AG04450 (cell line): Measurements from ENCODE around the gene PRMT3. TPM values are rescaled to one million over a fixed set of nuclear protein-coding genes. Genes with fewer than 3 reads are reported as not detected.

Experiments used
- CTCF ChIA-PET: fragments of 300-600, 350-600 bp; formaldehyde crosslinking; extraction: SDS; loops from one replicate; lab custom pipeline; 2022; ENCODE audit warnings: antibody characterized with exemption, inconsistent platforms; lab: Charles Lee
- POLR2A ChIA-PET: fragments of 350-600 bp; formaldehyde crosslinking; extraction: SDS; loops from one replicate; lab custom pipeline; 2021; ENCODE audit warnings: antibody characterized with exemption, inconsistent platforms; lab: Yijun Ruan, JAX
- DNase-seq: peaks from one replicate; pipeline ENCODE4 v3.0.0-alpha.2; 2011; ENCODE audit warnings: low read depth, low spot score
- H3K27ac ChIP-seq: one replicate; pipeline ENCODE4 v1.5.1; 2012; ENCODE audit warnings: low read depth, low read length, control low read depth
- H3K27me3 ChIP-seq: one replicate; pipeline ENCODE4 v1.6.0; 2012; ENCODE audit warnings: low read length; ENCODE audit not compliant: control insufficient read depth, insufficient read depth
- H3K4me3 ChIP-seq: 2 replicates; pipeline ENCODE4 v1.5.1; 2011; ENCODE audit warnings: mild to moderate bottlenecking, low read depth, low read length, control low read depth
- H3K9me3 ChIP-seq: 2 replicates; pipeline ENCODE4 v1.5.1; 2012; ENCODE audit warnings: low read length; ENCODE audit not compliant: control insufficient read depth, insufficient read depth
- CTCF ChIP-seq: IDR thresholded peaks from 2 replicates; pipeline ENCODE4 v1.5.1; 2011; ENCODE audit warnings: low read depth, low read length, control low read depth, inconsistent platforms
- polyA plus RNA-seq: library from polyadenylated mRNA; depleted of rRNA; stranded (reverse); fragments of >200 nt; gene quantifications from 2 replicates; pipeline ENCODE4 v1.2.3, GENCODE V29; 2011

PRMT3 gene
- polyA plus RNA-seq, 1 experiment: 14.8 TPM

GRCh38 chr11:20452585-20452984 lies 65.1 kb downstream of the PRMT3 start:
- Histone ChIP-seq H3K27me3 (no peaks in the 10 kb centered on the region), H3K9me3 (no peaks in the 10 kb centered on the region), H3K27ac (no peak overlapping the region), H3K4me3 (no peak overlapping the region)
- no peak for TF ChIP-seq CTCF
- ChIA-PET CTCF (interaction anchor here (0.5 to 1.4 kb wide), 3 partner anchors 9 to 340 kb away, joined by 3 to 8 read pairs (median 3); no protein-coding TSS in a partner anchor), POLR2A (no interaction called here)
- no peak for DNase-seq

GRCh38 chr11:20453657-20454316 lies 66.3 kb downstream of the PRMT3 start:
- POLR2A ChIA-PET: no interaction called here
- no peak overlapping the region for H3K27ac ChIP-seq
- CTCF ChIA-PET: no interaction called here

GRCh38 chr11:20457001-20457799 lies 69.7 kb downstream of the PRMT3 start:
- H3K27me3 ChIP-seq: no peaks in the 10 kb centered on the region
- no peaks in the 10 kb centered on the region for H3K9me3 ChIP-seq
- H3K4me3 ChIP-seq: no peak overlapping the region
- CTCF ChIA-PET: interaction anchor here (1.6 to 4.5 kb wide), 2 partner anchors 13 to 60 kb away, joined by 7 to 15 read pairs; no protein-coding TSS in a partner anchor
- no peak overlapping the region for H3K27ac ChIP-seq
- no peak for DNase-seq
- no peak for TF ChIP-seq CTCF
- POLR2A ChIA-PET: no interaction called here

More at GRCh38 chr11:20453657-20454316, 66.3 kb downstream of the PRMT3 start:
- no peaks in the 10 kb centered on the region for H3K27me3 ChIP-seq
- no peaks in the 10 kb centered on the region for H3K9me3 ChIP-seq
- TF ChIP-seq CTCF: no peak
- no peak for DNase-seq
- H3K4me3 ChIP-seq: no peak overlapping the region

- Histone ChIP-seq H3K27me3 (no peaks in the 10 kb centered on the region), H3K4me3 (no peak overlapping the region), H3K9me3 (no peaks in the 10 kb centered on the region), H3K27ac (no peak overlapping the region)
- no peak for TF ChIP-seq CTCF
- no peak for DNase-seq
- ChIA-PET POLR2A (no interaction called here), CTCF (interaction anchor here (1.6 to 4.5 kb wide), 2 partner anchors 14 to 61 kb away, joined by 7 to 15 read pairs; no protein-coding TSS in a partner anchor)
Observed at GRCh38 chr11:20457934-20458680, 70.6 kb downstream of the PRMT3 start.
